Fibroblast of gingiva (primary cell): ENCODE results near the gene SLC5A9.
"Not testable (repeated sequence)": the region's sequence is repeated elsewhere in the genome, so short reads cannot be mapped to it uniquely, and the experiment has no call there.

Experiments
- DNase-seq: peaks from one replicate; pipeline ENCODE4 v3.0.0-alpha.2; 2011; ENCODE audit warnings: low read depth

SLC5A9 gene

DNA sequence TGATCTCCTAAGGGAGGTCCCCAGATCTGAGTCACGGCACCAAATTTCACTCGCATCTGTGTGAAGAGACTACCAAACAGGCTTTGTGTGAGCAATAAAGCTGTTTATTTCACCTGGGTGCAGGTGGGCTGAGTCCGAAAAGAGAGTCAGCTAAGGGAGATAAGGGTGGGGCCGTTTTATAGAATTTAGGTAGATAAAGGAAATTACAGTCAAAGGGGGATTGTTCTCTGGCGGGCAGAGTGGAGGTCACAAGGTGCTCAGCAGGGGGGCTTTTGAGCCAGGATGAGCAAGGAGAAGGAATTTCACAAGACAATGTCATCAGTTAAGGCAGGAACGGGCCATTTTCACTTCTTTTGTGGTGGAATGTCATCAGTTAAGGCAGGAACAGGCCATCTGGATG, 8.2 kb upstream of the SLC5A9 start:
- DNase-seq: not testable (repeated sequence)

DNA sequence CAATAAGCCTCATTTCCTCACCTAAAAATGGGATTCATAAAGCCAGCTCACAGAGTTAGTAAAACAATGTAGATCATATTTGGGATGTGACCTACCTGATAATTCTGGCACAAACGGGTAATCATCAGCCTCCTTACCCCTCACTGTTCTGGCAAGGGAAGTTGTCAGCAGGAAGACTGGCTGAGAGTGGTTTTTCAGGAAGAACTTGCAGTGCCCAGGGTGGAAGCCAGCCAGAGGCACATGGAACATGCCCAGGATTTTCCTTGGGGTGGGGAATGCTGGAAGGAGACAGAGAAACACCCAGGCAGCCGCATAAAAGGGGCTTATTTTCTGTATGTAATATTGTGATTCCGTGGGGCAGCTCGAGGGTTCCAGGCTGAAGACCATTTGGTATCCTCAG, 7.7 kb upstream of the SLC5A9 start:
- DNase-seq: no peak

GRCh38 chr1:48215222-48215621, 7.3 kb upstream of the SLC5A9 start:
- no peak for DNase-seq

- no peak for DNase-seq
Measured at GRCh38 chr1:48215889-48216288, 6.6 kb upstream of the SLC5A9 start.

DNA sequence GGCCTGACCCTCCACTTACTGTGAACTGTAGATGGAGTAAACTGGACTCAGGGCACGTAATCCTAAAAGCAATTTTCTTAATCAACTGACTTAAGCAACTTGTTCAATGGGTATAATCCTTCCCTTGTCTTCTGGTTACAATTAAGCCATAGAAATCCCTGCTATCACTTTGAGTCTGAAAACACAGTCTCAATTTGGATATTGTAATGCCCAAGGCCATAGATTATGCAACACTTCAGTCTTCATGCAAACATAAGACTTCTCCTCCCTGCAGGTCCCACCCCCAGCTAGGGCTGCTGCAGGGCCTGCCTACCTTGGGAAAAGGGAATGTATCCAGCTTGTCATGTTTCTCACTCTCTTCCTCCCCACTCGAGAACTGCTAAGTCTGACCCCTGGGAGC, 6.2 kb upstream of the SLC5A9 start:
- DNase-seq: no peak

DNA sequence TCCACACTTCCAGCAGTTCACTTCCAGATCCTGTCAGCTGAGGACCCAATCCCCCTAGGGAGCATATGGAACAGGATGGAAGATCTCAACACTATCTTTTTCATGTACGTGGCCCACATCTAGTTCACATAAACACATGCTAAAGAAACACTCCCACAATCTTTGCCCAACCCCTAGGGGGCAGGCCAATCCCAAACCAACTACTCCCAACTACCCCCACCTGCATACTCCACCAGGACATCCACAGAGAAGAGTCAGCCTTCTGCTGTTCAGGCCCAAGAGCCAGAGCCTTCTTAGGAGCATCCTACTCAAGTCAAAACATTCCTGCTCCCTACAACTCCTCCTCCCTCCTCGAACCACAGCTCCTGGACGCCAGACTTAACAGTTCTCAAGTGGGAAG, 5.6 kb upstream of the SLC5A9 start:
- no peak for DNase-seq

DNA sequence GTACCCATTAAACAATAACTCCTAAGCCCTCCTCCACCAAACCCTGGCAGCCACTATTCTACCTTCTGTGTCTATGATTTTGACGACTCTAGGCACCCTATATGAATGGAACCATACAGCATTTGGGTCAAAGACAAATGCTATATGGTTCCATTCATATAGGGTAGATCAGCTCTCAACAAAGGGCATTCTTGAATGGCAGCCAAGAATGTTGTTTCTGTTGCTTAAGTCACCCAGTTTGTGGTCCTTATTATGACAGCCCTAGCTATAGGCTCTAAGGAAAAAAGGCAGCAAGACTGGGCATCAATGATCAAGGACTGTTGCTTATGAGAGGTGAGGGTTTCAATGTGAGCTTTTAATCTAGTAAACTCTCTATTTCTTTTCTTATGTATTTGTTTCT, 4.7 kb upstream of the SLC5A9 start:
- no peak for DNase-seq

- no peak for DNase-seq
Measured at GRCh38 chr1:48219803-48220202, 2.7 kb upstream of the SLC5A9 start.

DNA sequence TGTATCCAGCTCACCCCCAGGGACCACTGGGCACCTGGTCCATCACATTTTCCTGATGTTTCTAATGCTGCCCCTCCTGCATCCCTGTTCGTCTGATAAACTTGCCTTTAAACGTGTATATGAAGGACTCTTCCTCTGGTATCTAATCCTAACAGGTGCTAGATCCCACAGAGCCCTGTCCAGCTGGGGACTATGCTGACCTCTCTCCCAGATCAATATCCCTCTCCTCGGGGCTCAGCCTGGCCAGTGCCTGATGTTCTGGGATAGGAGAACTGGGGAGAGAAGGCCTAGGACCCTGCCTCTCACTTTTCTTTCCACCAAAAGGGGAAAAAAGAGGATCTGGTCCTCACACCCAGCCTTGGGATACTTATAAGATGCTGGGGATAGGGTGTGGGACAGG, 1.4 kb upstream of the SLC5A9 start:
- DNase-seq: no peak

DNA sequence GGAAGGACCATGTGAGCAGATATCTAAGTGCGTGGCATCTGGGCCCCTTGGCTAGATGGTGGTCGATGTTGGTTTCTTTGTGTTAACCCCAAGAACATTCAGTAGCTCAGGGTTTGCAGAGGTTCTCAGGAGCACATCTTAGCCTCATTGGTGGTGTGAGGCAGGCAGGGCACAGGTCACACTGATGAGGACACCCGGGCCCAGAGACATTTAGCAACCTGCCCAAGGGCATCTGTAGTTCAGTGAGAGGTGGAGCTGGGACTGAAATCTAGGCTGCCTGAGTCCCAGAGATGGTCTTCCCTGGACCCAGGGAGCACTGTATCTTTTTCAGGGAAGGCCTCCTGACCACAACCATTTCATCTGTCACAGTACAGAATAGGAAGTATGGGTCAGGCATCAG, 859 bp upstream of the SLC5A9 start:
- no peak for DNase-seq

DNA sequence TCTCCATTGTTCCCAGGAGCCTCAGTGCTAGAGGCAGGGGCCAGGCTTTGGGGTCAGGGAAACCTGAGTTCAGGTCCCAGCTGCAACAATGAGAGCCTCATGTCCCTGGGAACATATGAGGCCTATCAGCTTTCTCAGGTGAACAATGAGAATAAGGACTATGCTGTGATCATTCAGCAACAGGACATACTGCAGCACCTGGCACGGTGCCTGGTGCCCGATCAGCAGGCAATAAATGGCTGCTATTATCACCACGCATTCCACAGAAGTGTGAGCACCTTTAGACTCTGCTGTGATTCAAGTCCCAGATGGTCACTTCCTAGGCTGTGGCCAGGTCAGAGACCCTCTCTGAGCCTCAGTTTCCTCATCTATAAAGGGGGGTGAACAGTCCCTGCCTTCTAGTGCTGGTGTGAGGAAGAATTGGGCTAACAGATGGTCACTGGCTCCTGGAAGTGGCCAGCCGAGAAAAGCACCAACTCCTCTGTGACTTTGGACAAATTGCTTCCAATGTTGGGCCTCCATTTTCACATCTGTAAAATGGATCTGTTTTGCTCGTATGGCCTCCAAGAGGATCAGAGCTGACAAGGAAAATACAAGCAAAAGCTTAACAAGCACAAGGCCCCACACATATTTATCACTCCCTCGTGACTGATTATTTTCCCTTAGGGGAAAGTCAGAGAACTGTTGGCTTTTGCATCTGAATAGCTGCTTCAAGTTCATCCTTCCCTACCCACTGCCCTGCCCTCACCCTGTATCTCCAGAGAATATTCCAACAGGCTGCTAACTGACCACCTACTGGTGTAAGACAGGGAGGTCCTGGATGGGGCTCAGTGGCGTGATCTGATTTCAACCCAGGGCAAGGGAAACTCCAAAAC, 1.1 kb downstream of the SLC5A9 start:
- DNase-seq: no peak

DNA sequence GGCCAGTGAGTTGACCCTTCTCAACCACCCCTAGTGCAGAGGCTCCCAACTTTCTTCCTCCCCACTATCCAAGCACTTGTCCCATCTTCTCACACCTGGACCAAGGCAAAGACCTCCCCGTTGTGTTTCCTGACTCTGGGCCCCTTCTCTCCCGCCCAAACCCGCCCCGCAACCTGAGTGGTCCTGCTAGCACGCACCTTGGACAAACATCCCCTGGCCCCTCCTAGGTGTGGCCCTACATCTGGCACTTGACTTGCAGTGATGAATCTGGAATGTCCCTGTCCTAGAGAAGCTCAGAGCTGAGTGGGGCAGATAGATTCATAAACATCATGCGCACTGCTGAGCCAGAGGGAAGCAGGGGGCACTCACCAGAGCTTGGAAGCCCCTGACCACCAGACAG, 2.3 kb downstream of the SLC5A9 start:
- DNase-seq: no peak

DNA sequence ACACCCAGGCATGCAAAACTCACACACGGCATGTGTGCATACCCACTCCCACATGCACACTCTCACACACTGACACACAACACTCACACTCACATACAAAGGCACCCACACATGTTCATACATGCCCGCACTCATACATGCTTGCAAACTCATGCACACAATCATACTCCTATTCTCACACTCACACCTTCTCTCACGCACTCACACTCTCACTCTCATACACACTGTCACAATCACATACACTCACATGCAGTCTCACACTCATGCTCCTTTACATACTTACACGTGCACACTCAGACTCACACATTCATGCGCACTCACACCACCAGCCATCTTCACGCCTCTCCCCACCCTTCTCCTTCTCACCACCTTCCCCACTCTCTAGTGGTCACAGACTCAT, 3.1 kb downstream of the SLC5A9 start:
- no peak for DNase-seq

GRCh38 chr1:48227165-48228013, 4.9 kb downstream of the SLC5A9 start:
- no peak for DNase-seq

DNA sequence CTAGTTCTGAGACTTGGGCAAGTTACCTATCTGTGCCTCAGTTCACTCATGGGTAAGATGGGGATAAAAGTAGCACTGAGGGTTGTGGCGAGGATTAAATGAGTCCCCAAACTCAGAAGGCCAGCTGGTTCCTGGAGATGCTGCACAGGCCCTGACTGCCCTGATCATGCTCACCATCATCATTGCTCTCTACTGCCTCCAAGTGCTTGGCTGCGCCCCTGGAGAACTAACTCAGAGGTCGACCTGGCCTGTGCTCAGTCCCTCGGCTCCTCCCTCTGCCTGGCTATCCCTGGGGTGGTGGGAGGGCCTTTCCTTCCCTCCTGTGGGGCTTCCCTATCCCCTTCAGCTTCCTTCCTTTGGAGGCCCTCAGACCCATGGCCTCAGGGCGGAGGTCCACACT, 5.6 kb downstream of the SLC5A9 start:
- DNase-seq: no peak

DNA sequence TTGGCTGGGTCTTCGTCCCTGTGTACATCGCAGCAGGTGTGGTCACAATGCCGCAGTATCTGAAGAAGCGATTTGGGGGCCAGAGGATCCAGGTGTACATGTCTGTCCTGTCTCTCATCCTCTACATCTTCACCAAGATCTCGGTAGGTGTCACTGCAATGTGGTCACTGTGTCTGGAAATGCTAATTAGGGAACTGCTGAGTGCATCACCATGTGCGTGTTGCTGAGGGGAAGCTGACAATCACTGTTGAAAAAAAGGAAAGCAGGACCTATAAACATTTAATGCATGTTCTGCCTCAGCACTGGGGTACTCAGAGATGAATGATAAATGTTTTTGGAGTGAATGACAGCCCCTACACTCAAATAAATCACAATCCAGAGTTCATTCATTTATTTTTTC, 6.8 kb downstream of the SLC5A9 start:
- DNase-seq: no peak

DNA sequence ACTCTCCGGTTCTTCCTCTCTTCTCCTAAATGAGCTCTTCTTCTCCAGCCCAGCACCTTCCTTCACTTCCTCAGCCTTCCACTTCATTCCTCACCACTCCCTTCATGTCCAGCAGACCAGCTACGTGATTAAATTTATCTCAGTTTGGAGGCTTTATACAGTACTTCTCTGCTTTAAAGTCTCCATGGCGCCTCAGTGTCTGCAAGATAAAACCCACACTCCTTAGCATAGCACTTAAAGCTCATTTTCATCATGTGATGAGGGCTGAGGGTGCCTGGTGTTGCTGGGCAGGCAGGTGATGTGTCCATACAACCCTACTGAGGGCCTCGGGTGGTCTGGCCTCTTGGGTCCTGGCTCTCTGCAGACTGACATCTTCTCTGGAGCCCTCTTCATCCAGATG, 7.7 kb downstream of the SLC5A9 start:
- no peak for DNase-seq

- no peak for DNase-seq
Measured at GRCh38 chr1:48232722-48233121, 10.2 kb downstream of the SLC5A9 start.

- no peak for DNase-seq
Measured at GRCh38 chr1:48233666-48234485, 11.4 kb downstream of the SLC5A9 start.

DNA sequence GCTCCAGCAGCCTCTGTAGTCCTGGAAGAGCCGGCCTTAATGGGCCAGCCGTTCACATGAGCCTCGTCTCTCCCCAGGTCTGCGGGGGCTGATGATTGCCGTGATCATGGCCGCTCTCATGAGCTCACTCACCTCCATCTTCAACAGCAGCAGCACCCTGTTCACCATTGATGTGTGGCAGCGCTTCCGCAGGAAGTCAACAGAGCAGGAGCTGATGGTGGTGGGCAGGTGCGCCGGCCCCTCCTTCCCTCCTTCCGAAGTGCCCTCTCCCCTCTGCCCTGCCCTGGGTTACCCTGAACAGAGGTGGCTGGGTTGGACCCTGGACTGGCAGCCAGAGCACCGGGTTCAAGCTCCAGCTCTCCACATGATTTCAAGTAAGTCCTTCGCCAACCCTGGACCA, 13.1 kb downstream of the SLC5A9 start:
- no peak for DNase-seq

GRCh38 chr1:48236716-48237470, 14.4 kb downstream of the SLC5A9 start:
- DNase-seq: peak; percentile 21
